Sciatic nerve (tissue), 2 donors: ENCODE measurements around the gene APAF1. TPM values are rescaled to one million over a fixed set of nuclear protein-coding genes. Genes with fewer than 3 reads are reported as not detected.

Experiments used
- ATAC-seq: fragments of 200-7000 bp; cut with Tn5 transposase; one replicate; pipeline ENCODE4 v1.9.1; 2020; ENCODE audit warnings: mild to moderate bottlenecking, moderate library complexity
- DNase-seq: peaks from one replicate; pipeline ENCODE4 v3.0.0-alpha.2; 2020; ENCODE audit warnings: low spot score
- intact Hi-C: fragments of 100-400 bp; cut with DNase I; formaldehyde crosslinking; loops from one replicate; pipeline ENCODE4 v1.14.2; 2022
- total RNA-seq: library from RNA; stranded (reverse); fragmentation: NEBNext Ultra II Directional; extraction: Animal tissue kit (Norgen Biotek cat#: 25700); gene quantifications from one replicate; pipeline ENCODE4 v1.2.1, GENCODE V29; 2021
- donor health status: DM: no; HTN: no; CAD: no.
- donor health status: DM: no; HTN: no; CAD: no.

The APAF1 gene
- total RNA-seq, 1 donor from 2014 or later, result 29.6 TPM

DNA sequence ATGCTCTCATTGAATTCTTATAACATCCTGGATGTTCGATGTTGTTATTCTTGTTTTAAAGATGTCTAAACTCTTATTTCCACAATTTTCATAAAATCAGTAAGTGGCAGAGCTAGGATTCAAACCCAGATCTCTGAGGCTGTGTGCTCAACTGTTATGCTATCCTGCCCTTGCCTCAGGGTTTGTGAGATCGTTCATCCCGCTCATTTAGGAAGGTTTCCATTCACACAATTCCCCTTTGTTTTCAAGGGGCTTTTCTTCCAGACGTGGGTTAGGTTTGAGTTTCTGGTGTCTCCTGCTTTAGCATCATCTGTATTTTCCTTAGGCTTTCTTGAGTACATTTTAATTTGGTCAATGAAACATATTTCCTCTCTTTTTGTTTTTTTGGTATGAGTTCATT lies 69.3 kb downstream of the APAF1 start:
- intact Hi-C loops, result no loop called here
- no peak for ATAC-seq
- DNase-seq, result no peak

- ATAC-seq (no peak), DNase-seq (no peak)
- intact Hi-C loops, result no loop called here
These were observed 74.7 kb downstream of the APAF1 start for GRCh38 chr12:98719515-98720504.

- DNase-seq (no peak), ATAC-seq (no peak)
- intact Hi-C loops, result no loop called here
These were observed 76.2 kb downstream of the APAF1 start for GRCh38 chr12:98721204-98721702.

- intact Hi-C loops, result no loop called here
- no peak for DNase-seq
- ATAC-seq, result no peak
These were observed 79.5 kb downstream of the APAF1 start for GRCh38 chr12:98724384-98725155.

DNA sequence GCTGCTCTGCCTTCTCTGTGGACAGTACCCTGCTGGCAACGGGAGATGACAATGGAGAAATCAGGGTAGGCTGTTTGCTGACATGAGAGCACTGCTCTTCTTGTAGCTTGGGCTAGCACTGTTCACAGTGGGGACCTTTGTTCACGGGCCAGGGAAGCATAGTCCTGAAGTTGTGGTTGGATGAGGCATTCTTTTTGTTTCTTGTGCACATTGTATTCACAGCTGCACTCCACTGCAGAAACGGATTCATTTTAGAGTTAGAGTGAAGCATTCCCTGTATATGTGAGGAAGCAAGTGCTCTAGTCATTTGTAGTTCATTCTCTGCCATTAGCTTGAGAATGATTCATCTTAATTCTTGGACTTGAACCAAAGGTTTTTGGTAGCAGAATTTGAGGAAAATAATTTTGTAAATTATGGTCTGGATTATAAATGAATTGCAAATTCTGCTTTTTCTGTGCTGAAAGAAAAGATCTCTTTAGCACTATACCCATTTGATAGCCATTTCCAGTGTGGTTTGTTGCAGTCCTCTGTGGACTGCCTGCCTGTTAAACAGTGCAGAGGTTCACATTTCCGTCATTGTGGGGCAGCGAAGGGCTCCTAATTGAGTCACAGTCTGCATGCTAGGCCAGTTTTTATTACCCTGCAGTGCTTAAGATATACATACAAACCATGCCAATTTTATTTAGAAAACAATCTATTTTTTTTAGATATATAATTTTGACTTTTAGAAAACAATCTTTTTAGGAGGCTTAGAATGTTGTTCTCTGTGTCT lies 80.6 kb downstream of the APAF1 start:
- intact Hi-C loops, result no loop called here
- DNase-seq (peak; percentile 64), ATAC-seq (peak; percentile 82)

- DNase-seq (no peak), ATAC-seq (no peak)
- intact Hi-C loops, result no loop called here
These were observed 82.1 kb downstream of the APAF1 start for GRCh38 chr12:98727196-98727595.

GRCh38 chr12:98730412-98730811 lies 85.3 kb downstream of the APAF1 start:
- intact Hi-C loops, result no loop called here
- no peak for ATAC-seq
- no peak for DNase-seq

DNA sequence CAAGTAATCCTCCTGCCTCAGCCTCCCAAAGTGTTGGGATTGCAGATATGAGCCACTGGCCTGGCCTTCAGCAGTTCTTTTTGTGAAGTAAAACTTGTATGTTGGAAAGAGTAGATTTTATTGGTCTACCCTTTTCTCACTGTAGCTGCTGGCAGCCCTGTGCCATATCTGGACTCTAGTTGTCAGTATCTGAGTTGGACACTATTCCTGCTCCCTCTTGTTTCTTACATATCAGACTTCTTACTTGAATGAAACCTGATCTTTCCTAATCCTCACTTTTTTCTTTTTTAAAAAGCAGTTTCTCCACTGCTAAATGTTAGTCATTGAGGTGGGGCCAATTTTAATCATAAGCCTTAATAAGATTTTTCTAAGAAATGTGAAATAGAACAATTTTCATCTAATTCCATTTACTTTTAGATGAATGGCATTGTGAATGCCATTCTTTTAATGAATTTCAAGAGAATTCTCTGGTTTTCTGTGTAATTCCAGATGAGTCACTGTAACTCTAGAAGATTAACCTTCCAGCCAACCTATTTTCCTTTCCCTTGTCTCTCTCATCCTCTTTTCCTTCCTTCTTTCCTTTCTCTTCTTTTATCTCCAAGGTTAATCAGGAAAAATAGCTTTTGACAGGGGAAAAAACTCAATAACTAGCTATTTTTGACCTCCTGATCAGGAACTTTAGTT lies 88.7 kb downstream of the APAF1 start:
- ATAC-seq, result no peak
- DNase-seq, result no peak
- intact Hi-C loops, result no loop called here

GRCh38 chr12:98735821-98736220 lies 90.7 kb downstream of the APAF1 start:
- DNase-seq (no peak), ATAC-seq (no peak)
- intact Hi-C loops, result no loop called here

GRCh38 chr12:98736352-98737321 lies 91.5 kb downstream of the APAF1 start:
- intact Hi-C loops, result no loop called here
- ATAC-seq, result no peak
- no peak for DNase-seq

GRCh38 chr12:98737322-98737712 lies 92.2 kb downstream of the APAF1 start:
- intact Hi-C loops, result no loop called here
- DNase-seq (no peak), ATAC-seq (no peak)

GRCh38 chr12:98738002-98738401 lies 92.9 kb downstream of the APAF1 start:
- ATAC-seq (no peak), DNase-seq (no peak)
- intact Hi-C loops, result no loop called here

DNA sequence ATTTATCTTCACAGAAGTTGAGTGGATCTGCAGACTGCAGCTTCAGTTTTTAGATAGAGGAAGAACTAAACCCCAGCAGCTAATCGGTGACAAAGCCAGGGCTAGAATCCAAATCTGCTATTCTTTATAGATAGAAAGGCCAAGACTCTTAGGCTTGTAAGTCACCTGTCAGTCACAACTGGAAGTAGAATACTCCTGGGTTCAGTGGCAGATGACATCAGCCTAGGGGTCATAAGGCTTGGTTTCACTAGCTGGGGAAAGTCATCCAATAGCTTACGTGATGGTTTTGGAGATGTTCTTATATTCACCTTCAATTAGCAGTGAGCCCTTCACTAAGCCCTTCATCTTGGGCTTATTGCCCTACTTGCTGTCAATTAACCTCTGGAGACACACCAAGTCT lies 93.4 kb downstream of the APAF1 start:
- ATAC-seq, result no peak
- DNase-seq, result no peak
- intact Hi-C loops, result no loop called here

GRCh38 chr12:98740751-98741150 lies 95.7 kb downstream of the APAF1 start:
- intact Hi-C loops, result no loop called here

GRCh38 chr12:98741196-98741555 lies 96.1 kb downstream of the APAF1 start:
- ATAC-seq, result no peak
- DNase-seq, result no peak
- intact Hi-C loops, result no loop called here

More at GRCh38 chr12:98740751-98741150, 95.7 kb downstream of the APAF1 start:
- ATAC-seq (no peak), DNase-seq (no peak)

GRCh38 chr12:98741556-98742265 lies 96.6 kb downstream of the APAF1 start:
- no peak for DNase-seq
- ATAC-seq, result no peak
- intact Hi-C loops, result no loop called here

DNA sequence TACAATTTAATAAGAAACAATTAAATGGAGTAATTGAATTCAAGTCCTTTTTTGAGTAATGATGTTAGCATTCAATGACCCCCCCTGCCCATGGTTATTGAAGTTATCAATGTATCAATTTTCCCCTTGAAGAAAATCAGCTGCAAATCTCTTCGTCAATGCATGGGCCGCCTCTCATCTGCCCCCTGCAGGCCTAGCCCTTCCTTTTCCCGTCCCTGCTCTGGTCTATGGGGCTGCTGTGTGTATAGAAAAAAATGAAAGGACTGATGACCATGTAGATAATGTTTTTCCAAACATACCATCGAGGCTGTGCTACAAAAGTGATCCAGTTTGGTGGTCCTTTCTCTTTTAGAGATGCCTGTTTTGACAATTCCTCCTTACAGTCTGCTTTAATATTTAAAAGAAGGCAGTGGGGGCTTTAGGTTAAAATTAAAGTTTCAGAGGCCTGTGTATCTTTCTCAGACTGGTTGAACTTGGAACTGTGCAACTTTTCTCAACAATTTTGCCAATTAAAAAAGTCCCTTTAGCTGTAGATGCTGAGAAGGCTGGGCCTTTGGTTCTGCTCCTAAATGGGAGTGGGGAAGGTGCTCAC lies 98.4 kb downstream of the APAF1 start:
- no peak for ATAC-seq
- no peak for DNase-seq
- intact Hi-C loops, result no loop called here
